A673 (cell line): ENCODE measurements around the gene TSPAN12.

ENCODE experiments used
- CTCF ChIP-seq: fragments of 300-800, 200-600 bp; sonication (generic); conservative IDR thresholded peaks from 2 replicates; pipeline ENCODE4 v1.5.1; 2017; ENCODE audit warnings: low read depth, mild to moderate bottlenecking, antibody characterized with exemption, low read length, moderate library complexity, mixed read lengths
- EZH2 ChIP-seq: fragments of 200-600 bp; sonication (generic); IDR thresholded peaks from 2 replicates; pipeline ENCODE4 v1.6.1; 2017; ENCODE audit warnings: borderline replicate concordance, low read depth, mild to moderate bottlenecking, mixed read lengths, antibody characterized with exemption, low read length; ENCODE audit not compliant: poor library complexity, severe bottlenecking

- TF ChIP-seq CTCF (no peak), EZH2 (no peak)
These were observed 30.4 kb downstream of the TSPAN12 start for GRCh38 chr7:120827371-120828118.
